ENCODE results near the gene SMAD3.

The SMAD3 gene

GRCh38 chr15:67105991-67106763 lies 40.8 kb downstream of the SMAD3 start:
- Histone ChIP-seq H3K4me3 (ENCODE audit: low read depth, low read length) (no peak overlapping the region), H3K27ac (no peak overlapping the region), H3K9me3 (ENCODE audit: severe bottlenecking) (peaks cover under 1% of the 10 kb centered on the region), H3K27me3 (ENCODE audit: insufficient read depth, low read depth, severe bottlenecking) (no peaks in the 10 kb centered on the region), H3K36me3 (no peaks in the 10 kb centered on the region)
- DNase-seq, result no peak
- no peak for TF ChIP-seq CTCF (IDR thresholded peaks at IDR 0.05; ENCODE audit: low read depth, low read length)

GRCh38 chr15:67106764-67107013 lies 41.3 kb downstream of the SMAD3 start:
- no peaks in the 10 kb centered on the region for H3K27me3 ChIP-seq (ENCODE audit: insufficient read depth, low read depth, severe bottlenecking)
- H3K9me3 ChIP-seq (ENCODE audit: severe bottlenecking), result peaks cover 6% of the 10 kb centered on the region
- no peaks in the 10 kb centered on the region for H3K36me3 ChIP-seq
- no peak overlapping the region for H3K4me3 ChIP-seq (ENCODE audit: low read depth, low read length)
- TF ChIP-seq CTCF (IDR thresholded peaks at IDR 0.05; ENCODE audit: low read depth, low read length), result no peak
- H3K27ac ChIP-seq, result no peak overlapping the region
- DNase-seq, result no peak

- no peak for TF ChIP-seq CTCF (IDR thresholded peaks at IDR 0.05; ENCODE audit: low read depth, low read length)
- H3K27me3 ChIP-seq (ENCODE audit: insufficient read depth, low read depth, severe bottlenecking), result no peaks in the 10 kb centered on the region
- H3K36me3 ChIP-seq, result no peaks in the 10 kb centered on the region
- peaks cover 6% of the 10 kb centered on the region for H3K9me3 ChIP-seq (ENCODE audit: severe bottlenecking)
- no peak overlapping the region for H3K4me3 ChIP-seq (ENCODE audit: low read depth, low read length)
- H3K27ac ChIP-seq, result no peak overlapping the region
- no peak for DNase-seq
Measured at GRCh38 chr15:67107014-67107812, 41.8 kb downstream of the SMAD3 start.

DNA sequence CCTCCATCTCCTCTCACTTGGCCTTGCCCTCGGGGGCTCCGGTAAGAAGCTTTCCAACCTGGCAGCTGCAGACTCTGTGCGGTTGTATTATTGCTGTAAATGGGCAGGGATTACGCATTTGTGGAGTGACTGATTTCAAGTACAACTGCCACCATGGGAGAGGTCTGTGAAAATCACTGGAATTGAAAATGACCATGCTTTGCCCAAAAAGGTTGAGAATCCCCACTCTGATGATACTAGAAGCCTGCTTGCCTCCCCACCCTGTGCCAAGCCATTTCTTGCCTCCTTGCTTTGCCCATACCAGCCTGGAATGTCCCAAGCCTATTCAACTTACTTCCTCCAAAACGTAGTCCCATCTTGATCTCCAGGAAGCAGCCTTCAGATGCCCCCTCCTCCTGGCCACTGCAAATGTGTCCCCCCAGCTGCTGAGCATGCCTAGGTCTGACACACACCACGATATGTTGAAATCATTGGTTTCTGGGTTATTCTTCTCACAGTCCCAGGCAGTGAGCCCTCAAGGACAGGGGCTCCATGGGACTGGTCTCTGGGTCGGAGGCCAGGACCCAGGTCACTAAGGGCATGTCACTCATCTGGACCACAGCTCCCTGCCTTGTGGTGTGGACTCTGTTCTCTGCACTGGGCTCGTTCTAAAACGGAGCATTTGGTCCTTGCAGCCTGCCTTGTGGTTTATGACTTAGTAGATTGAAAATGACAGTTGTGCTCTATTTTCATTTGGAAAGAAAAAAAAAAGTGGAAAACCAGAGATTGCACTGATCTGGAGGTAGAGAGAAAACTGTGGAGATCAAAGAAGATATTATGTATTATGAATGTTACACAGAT lies 42.9 kb downstream of the SMAD3 start:
- no peak overlapping the region for H3K27ac ChIP-seq
- TF ChIP-seq CTCF (IDR thresholded peaks at IDR 0.05; ENCODE audit: low read depth, low read length), result no peak
- peaks cover 6% of the 10 kb centered on the region for H3K9me3 ChIP-seq (ENCODE audit: severe bottlenecking)
- H3K27me3 ChIP-seq (ENCODE audit: insufficient read depth, low read depth, severe bottlenecking), result no peaks in the 10 kb centered on the region
- DNase-seq, result no peak
- H3K36me3 ChIP-seq, result no peaks in the 10 kb centered on the region
- no peak overlapping the region for H3K4me3 ChIP-seq (ENCODE audit: low read depth, low read length)

DNA sequence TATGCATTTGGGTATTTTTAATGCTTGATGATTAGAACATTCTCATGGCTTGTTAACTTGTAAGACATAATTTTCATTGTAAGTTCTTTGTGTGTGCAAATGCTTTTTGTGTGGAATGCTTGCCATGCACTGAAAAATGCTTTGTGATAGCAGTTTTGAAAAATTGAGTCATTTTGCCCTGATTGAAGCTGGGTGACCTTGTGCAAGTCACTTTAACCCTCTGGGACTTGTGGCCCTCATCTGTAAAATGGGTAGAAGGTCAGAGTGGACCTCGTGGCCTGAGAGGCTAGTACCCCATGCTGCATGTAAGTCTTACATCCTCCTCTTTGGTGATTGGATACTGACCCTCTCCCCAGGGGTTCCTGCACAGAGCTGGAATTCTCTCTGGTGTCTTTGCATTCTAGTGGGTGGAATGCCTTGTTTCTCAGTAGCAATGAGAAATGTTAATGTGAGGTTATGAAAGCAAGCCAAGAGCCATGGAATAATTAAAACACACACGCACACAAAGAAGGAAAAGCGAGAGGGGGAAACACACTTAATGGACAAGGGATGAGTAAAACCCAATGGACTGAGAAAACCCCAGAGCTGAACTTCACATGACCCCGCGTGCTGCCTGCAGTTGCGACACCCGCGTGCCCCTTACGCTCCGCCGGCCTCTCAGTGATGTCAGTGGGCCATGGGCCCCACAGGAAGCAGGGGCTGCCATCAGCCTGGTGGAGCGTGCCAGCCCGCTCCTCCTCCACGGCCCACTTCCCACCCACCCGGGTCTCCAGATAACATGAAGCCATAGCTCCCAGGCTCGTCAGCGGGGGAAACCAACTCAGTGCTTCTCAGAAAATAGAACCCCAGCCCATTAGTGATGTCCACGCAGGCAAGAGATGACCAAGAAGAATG lies 44.0 kb downstream of the SMAD3 start:
- Histone ChIP-seq H3K36me3 (no peaks in the 10 kb centered on the region), H3K27me3 (ENCODE audit: insufficient read depth, low read depth, severe bottlenecking) (no peaks in the 10 kb centered on the region), H3K27ac (no peak overlapping the region), H3K9me3 (ENCODE audit: severe bottlenecking) (peaks cover 6% of the 10 kb centered on the region), H3K4me3 (ENCODE audit: low read depth, low read length) (no peak overlapping the region)
- no peak for TF ChIP-seq CTCF (IDR thresholded peaks at IDR 0.05; ENCODE audit: low read depth, low read length)
- DNase-seq, result no peak
